Prostate gland (tissue), 2 donors: Measurements from ENCODE around the gene PDZD7.

ENCODE experiments used
- CTCF ChIP-seq, 4 experiments: fragments of 200-600 bp in 2 of 4; fragments of 450-650 bp in 2 of 4; sonication (generic) in 2 of 4; IDR thresholded peaks; 1 replicate in 3 of 4; 2 replicates in 1 of 4; pipeline ENCODE4 v1.5.1; 2016 to 2019; ENCODE audit warnings: antibody characterized with exemption in 4 of 4, mild to moderate bottlenecking in 2 of 4, moderate library complexity in 2 of 4
- POLR2A ChIP-seq: fragments of 450-650 bp; IDR thresholded peaks from one replicate; pipeline ENCODE4 v1.6.1; 2016; ENCODE audit warnings: antibody characterized with exemption, mild to moderate bottlenecking

GRCh38 chr10:101064415-101065030 is 33.6 kb upstream of the PDZD7 start:
- no peak for TF ChIP-seq CTCF (IDR thresholded peaks at IDR 0.05)
- TF ChIP-seq POLR2A, result no peak
